Tibial nerve (tissue), 4 donors: ENCODE results near the gene LEMD2. TPM values are rescaled to one million over a fixed set of nuclear protein-coding genes. Genes with fewer than 3 reads are reported as not detected.

Source experiments
- DNase-seq, 2 donors: peaks; one replicate each; pipeline ENCODE4 v3.0.0-alpha.2; 2019; ENCODE audit warnings: low spot score in 2 of 2
- H3K27ac ChIP-seq, 4 donors: fragments of 200-600 bp; sonication (generic) in 3 of 4; one replicate each; pipeline ENCODE4 v1.5.1; 2017 to 2019; ENCODE audit warnings: mild to moderate bottlenecking in 1 of 4
- H3K27me3 ChIP-seq, 2 donors: fragments of 200-600 bp; sonication (generic) in 1 of 2; one replicate each; pipeline versions ENCODE4 v1.5.1 to v1.6.0; 2017 to 2019
- H3K36me3 ChIP-seq, 3 donors: fragments of 200-600 bp; sonication (generic); one replicate each; pipeline ENCODE4 v1.5.1; 2018 to 2019
- H3K4me1 ChIP-seq, 4 donors: fragments of 200-600 bp; sonication (generic) in 3 of 4; one replicate each; pipeline ENCODE4 v1.5.1; 2017 to 2019
- H3K4me3 ChIP-seq, 4 donors: fragments of 200-600 bp; sonication (generic) in 3 of 4; one replicate each; pipeline ENCODE4 v1.5.1; 2017 to 2019; ENCODE audit warnings: mild to moderate bottlenecking in 1 of 4, moderate library complexity in 1 of 4
- H3K9me3 ChIP-seq, 4 donors: fragments of 200-600 bp; sonication (generic) in 3 of 4; one replicate each; pipeline ENCODE4 v1.5.1; 2017 to 2019
- CTCF ChIP-seq, 5 experiments: fragments of 200-600 bp in 3 of 5; fragments of 450-650 bp in 2 of 5; sonication (generic) in 3 of 5; IDR thresholded peaks; one replicate each; pipeline ENCODE4 v1.5.1; 2016 to 2019; ENCODE audit warnings: antibody characterized with exemption in 5 of 5, mild to moderate bottlenecking in 3 of 5, moderate library complexity in 2 of 5
- EP300 ChIP-seq, 2 donors: sonication (generic); formaldehyde crosslinking; IDR thresholded peaks; one replicate each; pipeline ENCODE4 v1.6.1; 2017; ENCODE audit warnings: antibody characterized with exemption in 2 of 2, mild to moderate bottlenecking in 1 of 2
- POLR2A ChIP-seq, 2 donors: fragments of 450-650 bp; IDR thresholded peaks; one replicate each; pipeline ENCODE4 v1.6.1; 2017; ENCODE audit warnings: antibody characterized with exemption in 2 of 2, mild to moderate bottlenecking in 2 of 2, moderate library complexity in 2 of 2
- WGBS, 2 donors: methylation state at CpG; one replicate each; pipeline ENCODE4 v1.1.5; 2018; 5-methylcytosine and 5-hydroxymethylcytosine counted together
- total RNA-seq, 4 donors: library from RNA; depleted of rRNA; stranded (reverse); fragments of >200 nt; gene quantifications; one replicate each; pipeline ENCODE4 v1.1.0, GENCODE V29; 2016

Gene LEMD2
- total RNA-seq, 4 donors from 2014 or later = 55.7 to 97.8 (median 70.1) TPM

GRCh38 chr6:33751771-33752645 lies 36.9 kb downstream of the LEMD2 start:
- TF ChIP-seq CTCF (IDR thresholded peaks at IDR 0.05) = no peak
- TF ChIP-seq POLR2A (IDR thresholded peaks at IDR 0.05) = no peak
- no peak for TF ChIP-seq EP300 (IDR thresholded peaks at IDR 0.05)
- Histone ChIP-seq H3K27me3 (no peaks in the 10 kb centered on the region), H3K4me3 (no peak overlapping the region), H3K4me1 (peaks cover 0 to 5% (median 2%) of the 10 kb centered on the region in 4 donors), H3K36me3 (no peaks in the 10 kb centered on the region), H3K27ac (no peak overlapping the region), H3K9me3 (no peaks in the 10 kb centered on the region)
- no peak for DNase-seq
- 73 to 76% methylated on average over 15 of the region's 15 CpGs for WGBS, 2 donors

DNA sequence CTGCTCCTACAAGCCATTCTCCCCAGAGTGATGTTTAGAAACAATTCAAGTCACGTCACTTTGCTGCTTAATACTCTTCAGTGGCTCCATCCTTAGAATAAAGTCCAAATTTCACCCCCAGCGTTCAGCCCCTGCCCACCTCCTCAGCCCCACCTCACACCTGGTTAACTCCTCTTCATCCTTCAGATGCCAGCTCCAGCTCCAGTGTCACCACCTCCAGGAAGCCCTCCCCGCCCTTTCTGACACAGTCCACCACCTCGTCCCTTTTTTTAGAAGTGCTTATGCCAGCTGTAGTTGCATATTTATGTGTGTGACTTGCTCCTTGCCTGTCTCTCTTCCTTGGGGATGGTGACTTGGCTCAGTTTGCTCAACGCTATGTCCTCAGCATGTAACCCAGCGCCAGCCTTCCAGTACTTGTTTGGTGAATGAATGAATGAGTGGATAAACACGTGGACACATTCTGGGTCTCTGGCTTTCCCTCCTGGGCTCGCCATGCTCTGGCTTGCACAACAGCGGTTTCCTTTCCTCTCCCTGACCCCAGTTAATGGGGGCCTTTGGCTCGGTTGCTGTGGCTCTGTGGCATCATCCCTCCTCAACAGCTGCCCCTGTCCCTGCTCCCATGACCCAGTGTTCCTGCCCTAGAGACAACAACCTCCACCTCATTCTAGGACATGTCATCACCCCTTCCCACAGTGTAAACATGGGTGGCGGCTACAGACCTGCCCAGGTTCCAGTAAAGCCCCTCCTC lies 38.5 kb downstream of the LEMD2 start:
- DNase-seq = no peak
- peaks cover 0 to 20% (median 2%) of the 10 kb centered on the region in 4 donors for H3K4me1 ChIP-seq
- H3K27me3 ChIP-seq = no peaks in the 10 kb centered on the region
- 56 to 58% methylated on average over 11 of the region's 11 CpGs for WGBS, 2 donors
- H3K27ac ChIP-seq = no peak overlapping the region
- no peaks in the 10 kb centered on the region for H3K36me3 ChIP-seq
- H3K4me3 ChIP-seq = no peak overlapping the region
- TF ChIP-seq CTCF (IDR thresholded peaks at IDR 0.05) = no peak
- TF ChIP-seq POLR2A (IDR thresholded peaks at IDR 0.05) = no peak
- no peak for TF ChIP-seq EP300 (IDR thresholded peaks at IDR 0.05)
- H3K9me3 ChIP-seq = no peaks in the 10 kb centered on the region

- TF ChIP-seq CTCF (IDR thresholded peaks at IDR 0.05) = no peak
- TF ChIP-seq POLR2A (IDR thresholded peaks at IDR 0.05) = no peak
- TF ChIP-seq EP300 (IDR thresholded peaks at IDR 0.05) = no peak
- no peak for DNase-seq
- 83 to 87% methylated on average over 7 of the region's 7 CpGs for WGBS, 2 donors
- no peaks in the 10 kb centered on the region for H3K27me3 ChIP-seq
- no peaks in the 10 kb centered on the region for H3K36me3 ChIP-seq
- H3K4me3 ChIP-seq = no peak overlapping the region
- H3K4me1 ChIP-seq = peaks cover 0 to 30% (median 5%) of the 10 kb centered on the region in 4 donors
- no peaks in the 10 kb centered on the region for H3K9me3 ChIP-seq
- H3K27ac ChIP-seq = no peak overlapping the region
These were observed 39.5 kb downstream of the LEMD2 start for GRCh38 chr6:33749401-33749800.

DNA sequence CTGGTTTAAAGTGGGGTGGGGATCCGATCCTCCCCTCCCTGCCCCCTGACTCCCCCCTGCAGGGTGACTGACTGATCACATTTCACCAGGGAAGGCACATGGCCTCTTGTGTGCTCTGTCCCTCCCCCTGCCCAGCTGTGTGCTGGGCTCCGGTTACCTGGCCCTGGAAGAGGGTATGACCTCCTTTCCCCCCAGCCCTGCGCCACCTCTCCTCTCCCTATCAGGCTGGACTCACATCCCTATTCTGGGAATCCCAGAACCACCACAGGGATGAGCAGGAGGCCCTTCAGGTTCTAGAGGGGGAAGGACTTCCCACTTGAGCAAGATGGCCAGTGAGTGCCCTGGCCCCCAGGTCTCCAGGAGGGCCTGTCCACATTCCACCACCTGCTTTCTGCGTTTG lies 40.1 kb downstream of the LEMD2 start:
- H3K27me3 ChIP-seq = no peaks in the 10 kb centered on the region
- DNase-seq = no peak
- no peak overlapping the region for H3K4me3 ChIP-seq
- H3K4me1 ChIP-seq = peaks cover 0 to 35% (median 5%) of the 10 kb centered on the region in 4 donors
- H3K9me3 ChIP-seq = no peaks in the 10 kb centered on the region
- TF ChIP-seq POLR2A (IDR thresholded peaks at IDR 0.05) (no peak), CTCF (IDR thresholded peaks at IDR 0.05) (no peak), EP300 (IDR thresholded peaks at IDR 0.05) (no peak)
- H3K27ac ChIP-seq = no peak overlapping the region
- 87 to 90% methylated on average over 4 of the region's 4 CpGs for WGBS, 2 donors
- no peaks in the 10 kb centered on the region for H3K36me3 ChIP-seq

- Histone ChIP-seq H3K4me1 (peaks cover 0 to 35% (median 5%) of the 10 kb centered on the region in 4 donors), H3K9me3 (no peaks in the 10 kb centered on the region), H3K36me3 (no peaks in the 10 kb centered on the region), H3K4me3 (no peak overlapping the region), H3K27me3 (no peaks in the 10 kb centered on the region), H3K27ac (no peak overlapping the region)
- WGBS, 2 donors = 87 to 90% methylated on average over 5 of the region's 5 CpGs
- TF ChIP-seq CTCF (IDR thresholded peaks at IDR 0.05) (no peak), POLR2A (IDR thresholded peaks at IDR 0.05) (no peak), EP300 (IDR thresholded peaks at IDR 0.05) (no peak)
- no peak for DNase-seq
These were observed 41.1 kb downstream of the LEMD2 start for GRCh38 chr6:33747823-33748222.
